HG03439 (cell line): ENCODE data around the gene ARSI.

Source experiments
- ATAC-seq: cut with Tn5 transposase; IDR thresholded peaks from one replicate; pipeline ENCODE4 v1.9.1; 2021; ENCODE audit warnings: mild to moderate bottlenecking, moderate library complexity; ENCODE audit not compliant: unreplicated experiment

Gene ARSI

GRCh38 chr5:150327139-150327538 is 24.4 kb upstream of the ARSI start:
- ATAC-seq, result no peak

- no peak for ATAC-seq
Observed at GRCh38 chr5:150326707-150327106, 24.0 kb upstream of the ARSI start.

GRCh38 chr5:150325426-150325825 is 22.7 kb upstream of the ARSI start:
- ATAC-seq, result no peak

GRCh38 chr5:150323819-150324218 is 21.1 kb upstream of the ARSI start:
- no peak for ATAC-seq

- ATAC-seq, result no peak
Observed at GRCh38 chr5:150323092-150323491, 20.4 kb upstream of the ARSI start.

GRCh38 chr5:150322202-150322601 is 19.5 kb upstream of the ARSI start:
- no peak for ATAC-seq

GRCh38 chr5:150321784-150322183 is 19.1 kb upstream of the ARSI start:
- no peak for ATAC-seq

GRCh38 chr5:150321211-150321610 is 18.5 kb upstream of the ARSI start:
- ATAC-seq, result no peak

GRCh38 chr5:150320044-150320613 is 17.4 kb upstream of the ARSI start:
- no peak for ATAC-seq

GRCh38 chr5:150319484-150319790 is 16.7 kb upstream of the ARSI start:
- ATAC-seq, result no peak

GRCh38 chr5:150318613-150319483 is 16.1 kb upstream of the ARSI start:
- ATAC-seq, result no peak

GRCh38 chr5:150317048-150318003 is 14.6 kb upstream of the ARSI start:
- no peak for ATAC-seq

GRCh38 chr5:150316320-150316719 is 13.6 kb upstream of the ARSI start:
- ATAC-seq, result no peak

- no peak for ATAC-seq
Observed at GRCh38 chr5:150315245-150315644, 12.5 kb upstream of the ARSI start.

- no peak for ATAC-seq
Observed at GRCh38 chr5:150313921-150314716, 11.4 kb upstream of the ARSI start.

- ATAC-seq, result no peak
Observed at GRCh38 chr5:150313501-150313900, 10.8 kb upstream of the ARSI start.

GRCh38 chr5:150312518-150312917 is 9.8 kb upstream of the ARSI start:
- ATAC-seq, result no peak

GRCh38 chr5:150311015-150311692 is 8.4 kb upstream of the ARSI start:
- ATAC-seq, result no peak

- no peak for ATAC-seq
Observed at GRCh38 chr5:150310246-150310645, 7.5 kb upstream of the ARSI start.

GRCh38 chr5:150309886-150310239 is 7.2 kb upstream of the ARSI start:
- ATAC-seq, result no peak
